HL-60 (cell line): Measurements from ENCODE around the gene EPHA2.

Experiments used
- CTCF ChIP-seq: IDR thresholded peaks from one replicate; pipeline ENCODE4 v1.5.1; 2011; ENCODE audit warnings: low read length, control low read depth, inconsistent platforms; ENCODE audit not compliant: insufficient read depth
- GABPA ChIP-seq: IDR thresholded peaks from 2 replicates; pipeline ENCODE4 v1.6.1; 2012; ENCODE audit warnings: low read depth
- POLR2AphosphoS5 ChIP-seq: IDR thresholded peaks from 2 replicates; pipeline ENCODE4 v1.6.1; 2012; ENCODE audit warnings: low read depth
- REST ChIP-seq: IDR thresholded peaks from 2 replicates; pipeline ENCODE4 v1.6.1; 2012; ENCODE audit warnings: low read depth; ENCODE audit not compliant: insufficient replicate concordance
- SPI1 ChIP-seq: IDR thresholded peaks from 2 replicates; pipeline ENCODE4 v1.6.1; 2012; ENCODE audit warnings: low read depth, mild to moderate bottlenecking, borderline replicate concordance

GRCh38 chr1:16152481-16153087 lies 3.3 kb downstream of the EPHA2 start:
- TF ChIP-seq REST (no peak), CTCF (no peak), POLR2AphosphoS5 (no peak), SPI1 (no peak), GABPA (no peak)
